HCT116 (cell line): ENCODE results near the gene BSN. TPM values are rescaled to one million over a fixed set of nuclear protein-coding genes. Genes with fewer than 3 reads are reported as not detected.

Experiments used
- ATAC-seq: fragments of 200-7000 bp; cut with Tn5 transposase; 2 replicates; pipeline ENCODE4 v1.9.1; 2020; ENCODE audit warnings: mild to moderate bottlenecking, moderate library complexity
- BruUV-seq: library from RNA; stranded (reverse); fragments of 400-500 nt; replicated peaks from 2 replicates; lab custom pipeline; 2021; lab: Mats Ljungman, UMichigan
- CTCF ChIA-PET: fragments of 300-600 bp; sonication (Branson Sonifier 250); formaldehyde crosslinking; loops from one replicate; lab custom pipeline; 2021; ENCODE audit warnings: antibody characterized with exemption; lab: Charles Lee
- POLR2A ChIA-PET: fragments of 300-600, 350-600 bp; sonication (Branson Sonifier 250); formaldehyde crosslinking; loops from one replicate; lab custom pipeline; 2021; ENCODE audit warnings: antibody characterized with exemption; lab: Charles Lee
- RAD21 ChIA-PET, 2 experiments: fragments of 300-600 bp; sonication (Branson Sonifier 250); formaldehyde crosslinking; loops; one replicate each; lab custom pipeline; 2023; ENCODE audit warnings: low total read pairs in 2 of 2; ENCODE audit not compliant: uncharacterized antibody in 2 of 2, unreplicated experiment in 2 of 2, low non-redundant PET in 1 of 2; lab: Charles Lee
- DNase-seq: peaks from one replicate; pipeline ENCODE4 v3.0.0-alpha.2; 2010; ENCODE audit warnings: low read depth, low spot score
- H2AFZ ChIP-seq: fragments of 200-600 bp; shearing (Covaris generic), sonication (generic); 2 replicates; pipeline ENCODE4 v1.6.1; 2017; ENCODE audit warnings: low read depth, mixed run types, mixed read lengths, antibody characterized with exemption, low read length; ENCODE audit not compliant: poor library complexity, severe bottlenecking
- H3K27ac ChIP-seq: 2 replicates; pipeline ENCODE4 v1.5.1; 2012; ENCODE audit warnings: low read depth, low read length
- H3K27me3 ChIP-seq: fragments of 200-600 bp; sonication (generic); 2 replicates; pipeline ENCODE4 v1.6.1; 2016; ENCODE audit warnings: mixed run types, low read length, mixed read lengths; ENCODE audit not compliant: insufficient read depth
- H3K36me3 ChIP-seq, 2 experiments: fragments of 200-500 bp in 1 of 2; fragments of 200-600 bp in 1 of 2; sonication (Bioruptor generic) in 1 of 2; sonication (generic) in 1 of 2; 2 replicates each; pipeline versions ENCODE4 v1.5.1 to v1.6.1; 2014 to 2016; ENCODE audit warnings: low read length in 2 of 2, inconsistent platforms in 1 of 2, mixed read lengths in 1 of 2, mixed run types in 1 of 2; ENCODE audit not compliant: insufficient read depth in 2 of 2, control insufficient read depth in 1 of 2
- H3K4me1 ChIP-seq, 2 experiments: fragments of 200-600 bp in 1 of 2; sonication (generic) in 1 of 2; 2 replicates each; pipeline versions ENCODE4 v1.5.1 to v1.6.1; 2012 to 2017; ENCODE audit warnings: low read length in 2 of 2, inconsistent platforms in 1 of 2, mild to moderate bottlenecking in 1 of 2, mixed read lengths in 1 of 2, mixed run types in 1 of 2, moderate library complexity in 1 of 2; ENCODE audit not compliant: insufficient read depth in 2 of 2, control insufficient read depth in 1 of 2
- H3K4me2 ChIP-seq: fragments of 200-600 bp; sonication (generic); 2 replicates; pipeline ENCODE4 v1.6.1; 2017; ENCODE audit warnings: mixed run types, low read length, mixed read lengths
- H3K4me3 ChIP-seq, 2 experiments: fragments of 200-600 bp in 1 of 2; sonication (generic) in 1 of 2; replicated peaks in 1 of 2; 2 replicates each; pipeline ENCODE4 v1.5.1; 2011 to 2016; ENCODE audit warnings: low read length in 2 of 2, control low read depth in 1 of 2, low read depth in 1 of 2, mild to moderate bottlenecking in 1 of 2, mixed read lengths in 1 of 2, mixed run types in 1 of 2
- H3K79me2 ChIP-seq: fragments of 200-600 bp; sonication (generic); 2 replicates; pipeline ENCODE4 v1.6.1; 2017; ENCODE audit warnings: mild to moderate bottlenecking, mixed run types, low read length, moderate library complexity, mixed read lengths; ENCODE audit not compliant: insufficient read depth
- H3K9ac ChIP-seq: fragments of 200-600 bp; sonication (generic); 2 replicates; pipeline ENCODE4 v1.6.1; 2016; ENCODE audit warnings: low read length, mixed read lengths
- H3K9me2 ChIP-seq: fragments of 200-600 bp; sonication (generic), shearing (Covaris generic); 2 replicates; pipeline ENCODE4 v1.6.1; 2017; ENCODE audit warnings: mixed run types, mild to moderate bottlenecking, moderate library complexity; ENCODE audit not compliant: insufficient read depth
- H3K9me3 ChIP-seq, 2 experiments: fragments of 200-500 bp in 1 of 2; fragments of 200-600 bp in 1 of 2; sonication (Bioruptor generic) in 1 of 2; sonication (generic) in 1 of 2; 2 replicates each; pipeline ENCODE4 v1.6.1; 2014 to 2017; ENCODE audit warnings: low read length in 2 of 2, mixed read lengths in 2 of 2, inconsistent platforms in 1 of 2, low read depth in 1 of 2, mild to moderate bottlenecking in 1 of 2, mixed run types in 1 of 2, moderate library complexity in 1 of 2; ENCODE audit not compliant: control insufficient read depth in 1 of 2, insufficient read depth in 1 of 2
- H4K20me1 ChIP-seq: fragments of 200-600 bp; sonication (generic), shearing (Covaris generic); 2 replicates; pipeline ENCODE4 v1.6.1; 2017; ENCODE audit warnings: mixed run types, mild to moderate bottlenecking, moderate library complexity; ENCODE audit not compliant: insufficient read depth
- CEBPB ChIP-seq: IDR thresholded peaks from 2 replicates; pipeline ENCODE4 v1.6.1; 2012; ENCODE audit warnings: low read depth
- EGR1 ChIP-seq: IDR thresholded peaks from 2 replicates; pipeline ENCODE4 v1.6.1; 2012; ENCODE audit warnings: low read depth
- EZH2phosphoT487 ChIP-seq: fragments of 200-600 bp; IDR thresholded peaks from 2 replicates; pipeline ENCODE4 v1.6.1; 2018; ENCODE audit warnings: antibody characterized with exemption, borderline replicate concordance
- POLR2A ChIP-seq: IDR thresholded peaks from 2 replicates; pipeline ENCODE4 v1.7.0; 2011; ENCODE audit warnings: borderline replicate concordance; ENCODE audit not compliant: insufficient read depth, insufficient read length; ENCODE audit errors: extremely low read depth
- POLR2AphosphoS5 ChIP-seq: IDR thresholded peaks from 2 replicates; pipeline ENCODE4 v1.6.1; 2011; ENCODE audit warnings: mild to moderate bottlenecking, low read depth, low read length, moderate library complexity
- RAD21 ChIP-seq: IDR thresholded peaks from 2 replicates; pipeline ENCODE4 v1.6.1; 2012; ENCODE audit warnings: low read depth, mild to moderate bottlenecking
- SIN3A ChIP-seq: IDR thresholded peaks from 2 replicates; pipeline ENCODE4 v1.6.1; 2012; ENCODE audit warnings: low read depth
- SP1 ChIP-seq: IDR thresholded peaks from 2 replicates; pipeline ENCODE4 v1.6.1; 2012; ENCODE audit warnings: low read depth
- SRF ChIP-seq: IDR thresholded peaks from 2 replicates; pipeline ENCODE4 v1.6.1; 2012; ENCODE audit warnings: low read depth
- TCF7L2 ChIP-seq: IDR thresholded peaks from 2 replicates; pipeline ENCODE4 v1.7.0; 2011; ENCODE audit warnings: borderline replicate concordance, inconsistent platforms; ENCODE audit not compliant: insufficient read depth, insufficient read length; ENCODE audit errors: extremely low read depth
- ZNF274 ChIP-seq: fragments of 200-500 bp; sonication (Bioruptor generic); IDR thresholded peaks from 2 replicates; pipeline ENCODE4 v1.6.1; 2014; ENCODE audit warnings: mild to moderate bottlenecking, low read depth, low read length, inconsistent platforms
- intact Hi-C: fragments of 100-400 bp; cut with micrococcal nuclease; formaldehyde crosslinking; loops from 2 replicates; pipeline ENCODE4 v1.10.0; 2022
- total RNA-seq: library from RNA; stranded (reverse); gene quantifications from one replicate; pipeline ENCODE4 v1.2.1, GENCODE V29; 2021; ENCODE audit not compliant: unreplicated experiment
- TF ChIP-seq, protein P1 (sequence below): IDR thresholded peaks from 2 replicates; pipeline ENCODE4 v1.6.1; 2011; ENCODE audit warnings: mild to moderate bottlenecking, low read length, moderate library complexity; ENCODE audit not compliant: insufficient replicate concordance; ENCODE audit errors: extremely low read depth
- TF ChIP-seq, protein P2 (sequence below), 3 experiments: fragments of 200-600 bp in 1 of 3; sonication (generic) in 1 of 3; IDR thresholded peaks in 2 of 3; conservative IDR thresholded peaks in 1 of 3; 2 replicates each; pipeline ENCODE4 v1.5.1; 2012 to 2017; ENCODE audit warnings: low read depth in 2 of 3, low read length in 2 of 3, antibody characterized with exemption in 1 of 3, borderline replicate concordance in 1 of 3, control low read depth in 1 of 3, mild to moderate bottlenecking in 1 of 3, mixed read lengths in 1 of 3, mixed run types in 1 of 3, moderate library complexity in 1 of 3; ENCODE audit not compliant: insufficient read depth in 1 of 3
- TF ChIP-seq, protein P3 (sequence below): IDR thresholded peaks from 2 replicates; pipeline ENCODE4 v1.6.1; 2012
- TF ChIP-seq, protein P4 (sequence below): IDR thresholded peaks from 2 replicates; pipeline ENCODE4 v1.6.1; 2012

The BSN gene
- total RNA-seq, 1 experiment from 2014 or later = 1.5 TPM

DNA sequence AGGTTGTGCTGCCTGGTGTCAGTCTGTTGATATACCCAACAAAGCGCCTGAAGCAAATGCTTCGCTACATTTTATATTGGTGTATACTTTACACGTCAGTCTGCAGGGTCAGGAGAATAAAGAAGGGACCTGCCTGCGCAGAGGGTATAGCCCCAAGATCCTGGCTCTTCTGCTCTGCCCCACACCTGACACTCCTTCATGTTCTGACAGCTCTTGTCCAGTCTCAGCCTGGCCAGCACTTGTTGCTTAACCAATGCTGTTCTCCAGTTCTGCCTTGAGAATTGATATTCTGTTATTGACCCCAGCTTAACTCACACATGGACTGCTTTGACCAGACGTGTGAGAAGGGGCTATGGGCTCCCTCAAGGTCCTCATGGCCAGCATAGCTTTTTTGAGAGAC is 35.8 kb upstream of the BSN start:
- Histone ChIP-seq H3K4me3 (no peak overlapping the region), H3K9me2 (no peaks in the 10 kb centered on the region), H3K9me3 (no peaks in the 10 kb centered on the region)
- no peak for TF ChIP-seq POLR2AphosphoS5
- no peak for TF ChIP-seq POLR2A
- TF ChIP-seq EZH2phosphoT487 = no peak
- no peak for TF ChIP-seq SRF
- TF ChIP-seq SIN3A = no peak
- no peak for TF ChIP-seq TCF7L2
- no peak for TF ChIP-seq SP1
- TF ChIP-seq, protein P1, sequence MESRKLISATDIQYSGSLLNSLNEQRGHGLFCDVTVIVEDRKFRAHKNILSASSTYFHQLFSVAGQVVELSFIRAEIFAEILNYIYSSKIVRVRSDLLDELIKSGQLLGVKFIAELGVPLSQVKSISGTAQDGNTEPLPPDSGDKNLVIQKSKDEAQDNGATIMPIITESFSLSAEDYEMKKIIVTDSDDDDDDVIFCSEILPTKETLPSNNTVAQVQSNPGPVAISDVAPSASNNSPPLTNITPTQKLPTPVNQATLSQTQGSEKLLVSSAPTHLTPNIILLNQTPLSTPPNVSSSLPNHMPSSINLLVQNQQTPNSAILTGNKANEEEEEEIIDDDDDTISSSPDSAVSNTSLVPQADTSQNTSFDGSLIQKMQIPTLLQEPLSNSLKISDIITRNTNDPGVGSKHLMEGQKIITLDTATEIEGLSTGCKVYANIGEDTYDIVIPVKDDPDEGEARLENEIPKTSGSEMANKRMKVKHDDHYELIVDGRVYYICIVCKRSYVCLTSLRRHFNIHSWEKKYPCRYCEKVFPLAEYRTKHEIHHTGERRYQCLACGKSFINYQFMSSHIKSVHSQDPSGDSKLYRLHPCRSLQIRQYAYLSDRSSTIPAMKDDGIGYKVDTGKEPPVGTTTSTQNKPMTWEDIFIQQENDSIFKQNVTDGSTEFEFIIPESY = no peak
- TF ChIP-seq, all 23 proteins: peak for 0
- H2AFZ ChIP-seq = no peak overlapping the region
- no peak overlapping the region for H3K9ac ChIP-seq
- no TSS peak for BruUV-seq
- H3K36me3 ChIP-seq = peaks cover 6 to 12% of the 10 kb centered on the region in 2 experiments; a peak in 2 of 4 replicates
- H3K4me2 ChIP-seq = no peak overlapping the region
- H3K79me2 ChIP-seq = peaks cover 23% of the 10 kb centered on the region
- no peaks in the 10 kb centered on the region for H3K27me3 ChIP-seq
- ChIA-PET POLR2A (no interaction called here), RAD21 (no interaction called here), CTCF (no interaction called here)
- H3K27ac ChIP-seq = no peak overlapping the region
- intact Hi-C loops = no loop called here
- H3K4me1 ChIP-seq = peaks cover 3 to 8% of the 10 kb centered on the region in 2 experiments; a peak in 2 of 4 replicates
- no peaks in the 10 kb centered on the region for H4K20me1 ChIP-seq
- no peak for DNase-seq
- no peak for ATAC-seq

DNA sequence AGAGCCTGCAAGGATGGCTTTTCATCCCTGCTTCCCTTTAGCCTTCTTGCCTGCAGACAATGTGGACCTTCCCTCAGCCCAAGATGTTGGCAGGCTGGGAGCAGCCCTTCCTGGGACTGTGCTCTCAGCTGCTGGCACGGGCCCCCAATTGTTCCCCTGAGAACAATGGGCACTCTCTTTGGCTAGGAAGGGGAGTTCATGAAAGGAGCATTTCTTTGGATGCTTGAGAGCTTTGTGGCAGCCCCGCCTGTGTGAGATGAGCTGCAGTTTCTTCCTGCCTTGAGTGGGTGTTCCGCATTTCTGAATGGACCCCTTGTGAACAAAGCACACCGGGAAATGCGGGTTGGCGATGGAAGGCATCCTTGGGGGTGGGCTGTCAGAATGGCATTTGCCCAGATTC is 35.0 kb upstream of the BSN start:
- Histone ChIP-seq H2AFZ (no peak overlapping the region), H3K4me3 (no peak overlapping the region), H3K9me3 (no peaks in the 10 kb centered on the region), H3K27me3 (no peaks in the 10 kb centered on the region), H3K36me3 (peaks cover 6 to 12% of the 10 kb centered on the region in 2 experiments; a peak in 2 of 4 replicates), H4K20me1 (no peaks in the 10 kb centered on the region), H3K79me2 (peaks cover 23% of the 10 kb centered on the region), H3K4me1 (peaks cover 3 to 8% of the 10 kb centered on the region in 2 experiments; a peak in 2 of 4 replicates), H3K4me2 (no peak overlapping the region; the same call in 1 of the 2 replicates), H3K9ac (no peak overlapping the region), H3K9me2 (no peaks in the 10 kb centered on the region), H3K27ac (no peak overlapping the region)
- DNase-seq (no peak), ATAC-seq (peak; percentile 25; the same call in 1 of the 2 replicates)
- RAD21 ChIA-PET = no interaction called here
- POLR2A ChIA-PET = no interaction called here
- BruUV-seq = no TSS peak
- intact Hi-C loops = no loop called here
- CTCF ChIA-PET = no interaction called here
- TF ChIP-seq TCF7L2 (no peak), POLR2AphosphoS5 (no peak), EZH2phosphoT487 (no peak), ZNF274 (no peak), EGR1 (no peak), CEBPB (no peak), POLR2A (no peak), RAD21 (no peak)
- TF ChIP-seq, protein P2, sequence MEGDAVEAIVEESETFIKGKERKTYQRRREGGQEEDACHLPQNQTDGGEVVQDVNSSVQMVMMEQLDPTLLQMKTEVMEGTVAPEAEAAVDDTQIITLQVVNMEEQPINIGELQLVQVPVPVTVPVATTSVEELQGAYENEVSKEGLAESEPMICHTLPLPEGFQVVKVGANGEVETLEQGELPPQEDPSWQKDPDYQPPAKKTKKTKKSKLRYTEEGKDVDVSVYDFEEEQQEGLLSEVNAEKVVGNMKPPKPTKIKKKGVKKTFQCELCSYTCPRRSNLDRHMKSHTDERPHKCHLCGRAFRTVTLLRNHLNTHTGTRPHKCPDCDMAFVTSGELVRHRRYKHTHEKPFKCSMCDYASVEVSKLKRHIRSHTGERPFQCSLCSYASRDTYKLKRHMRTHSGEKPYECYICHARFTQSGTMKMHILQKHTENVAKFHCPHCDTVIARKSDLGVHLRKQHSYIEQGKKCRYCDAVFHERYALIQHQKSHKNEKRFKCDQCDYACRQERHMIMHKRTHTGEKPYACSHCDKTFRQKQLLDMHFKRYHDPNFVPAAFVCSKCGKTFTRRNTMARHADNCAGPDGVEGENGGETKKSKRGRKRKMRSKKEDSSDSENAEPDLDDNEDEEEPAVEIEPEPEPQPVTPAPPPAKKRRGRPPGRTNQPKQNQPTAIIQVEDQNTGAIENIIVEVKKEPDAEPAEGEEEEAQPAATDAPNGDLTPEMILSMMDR (IDR thresholded peaks at IDR 0.05 in 2 of 3, conservative IDR thresholded peaks at IDR 0.05 in 1 of 3; ENCODE audit: borderline replicate concordance in 1 of 3, insufficient read depth in 1 of 3, low read depth in 2 of 3, low read length in 2 of 3) = no peak
- TF ChIP-seq, protein P3, sequence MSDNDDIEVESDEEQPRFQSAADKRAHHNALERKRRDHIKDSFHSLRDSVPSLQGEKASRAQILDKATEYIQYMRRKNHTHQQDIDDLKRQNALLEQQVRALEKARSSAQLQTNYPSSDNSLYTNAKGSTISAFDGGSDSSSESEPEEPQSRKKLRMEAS = no peak
- TF ChIP-seq, protein P4, sequence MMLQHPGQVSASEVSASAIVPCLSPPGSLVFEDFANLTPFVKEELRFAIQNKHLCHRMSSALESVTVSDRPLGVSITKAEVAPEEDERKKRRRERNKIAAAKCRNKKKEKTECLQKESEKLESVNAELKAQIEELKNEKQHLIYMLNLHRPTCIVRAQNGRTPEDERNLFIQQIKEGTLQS = no peak
